ENCODE data around the gene ARIH2. TPM values are rescaled to one million over a fixed set of nuclear protein-coding genes. Genes with fewer than 3 reads are reported as not detected.

ARIH2 gene
- total and polyA plus RNA-seq, 7 donors: 59.5 to 163 (median 110) TPM

DNA sequence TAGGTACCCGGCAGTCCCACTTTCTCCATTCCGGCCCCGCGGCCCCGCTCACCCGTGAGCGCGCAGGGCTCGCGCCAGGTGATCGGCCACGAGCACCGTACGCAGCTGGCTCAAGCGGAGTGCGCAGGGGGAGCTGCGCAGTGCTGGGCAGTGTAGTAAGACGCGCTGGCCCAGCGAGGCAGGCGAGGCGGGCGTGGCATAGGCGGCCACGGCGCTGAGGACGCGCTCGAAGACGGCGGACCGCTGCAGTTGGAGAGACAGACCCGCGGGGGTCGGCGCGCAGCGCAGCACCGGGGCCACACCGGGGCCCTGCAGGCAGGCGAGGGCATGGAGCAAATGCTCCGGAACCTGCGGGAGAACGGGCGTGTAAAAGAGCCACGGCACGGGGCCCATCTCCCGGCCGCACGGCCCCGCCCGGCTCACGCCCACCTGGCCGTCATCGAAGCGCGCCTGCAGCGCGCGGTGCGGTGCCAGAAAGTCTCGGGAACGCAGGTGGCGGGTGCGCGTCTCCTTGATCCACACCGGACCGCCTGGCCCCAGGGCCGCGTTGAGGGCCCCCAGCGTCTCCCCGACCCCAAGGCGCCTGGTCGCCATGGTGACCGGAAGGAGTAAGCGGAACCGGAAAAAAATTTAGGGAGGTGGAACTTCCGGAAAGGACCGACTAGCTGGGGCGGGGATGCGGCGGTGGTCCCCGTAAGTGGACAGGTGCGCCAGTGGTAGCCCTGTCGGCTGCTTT, 99.5 kb downstream of the ARIH2 start, which contains the start of gene DALRD3:
Gene DALRD3 (minus strand): TSS at position 610 of the 736 bp plus-strand sequence. CDS start 16 bp downstream, at position 594.
- intact Hi-C loops (cut with DNase I): no loop called here
- ATAC-seq: peak in 1 of 4 donors; percentile 17
- no peaks in the 10 kb centered on the region for H3K27me3 ChIP-seq (ENCODE audit: insufficient read depth in 3 of 3, low read length in 2 of 3)

DNA sequence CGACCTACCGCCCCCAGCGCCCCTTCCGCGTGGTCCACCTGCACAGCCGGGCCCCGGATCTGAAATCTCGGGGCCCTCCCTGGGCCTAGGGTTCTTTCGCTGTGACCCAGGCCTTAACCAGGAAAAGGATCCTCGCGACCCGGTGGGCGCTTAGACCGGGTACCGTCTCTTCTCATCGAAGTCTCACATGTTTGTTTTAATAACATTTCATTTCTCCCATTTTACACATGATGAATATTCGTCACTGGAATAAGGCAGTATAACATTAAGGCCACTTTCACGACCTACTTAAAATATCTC, 100.0 kb downstream of the ARIH2 start:
- Histone ChIP-seq H3K27me3 (ENCODE audit: insufficient read depth in 3 of 3, low read length in 2 of 3) (no peaks in the 10 kb centered on the region), H3K4me3 (peak overlapping the region; percentile 81), H3K36me3 (ENCODE audit: insufficient read depth in 1 of 2, low read depth in 1 of 2) (peaks cover 2 to 44% of the 10 kb centered on the region in 2 donors), H3K27ac (peak overlapping the region; percentile 74), H3K9me3 (no peaks in the 10 kb centered on the region), H3K4me1 (peaks cover 39% of the 10 kb centered on the region)
- TF ChIP-seq, protein P1, sequence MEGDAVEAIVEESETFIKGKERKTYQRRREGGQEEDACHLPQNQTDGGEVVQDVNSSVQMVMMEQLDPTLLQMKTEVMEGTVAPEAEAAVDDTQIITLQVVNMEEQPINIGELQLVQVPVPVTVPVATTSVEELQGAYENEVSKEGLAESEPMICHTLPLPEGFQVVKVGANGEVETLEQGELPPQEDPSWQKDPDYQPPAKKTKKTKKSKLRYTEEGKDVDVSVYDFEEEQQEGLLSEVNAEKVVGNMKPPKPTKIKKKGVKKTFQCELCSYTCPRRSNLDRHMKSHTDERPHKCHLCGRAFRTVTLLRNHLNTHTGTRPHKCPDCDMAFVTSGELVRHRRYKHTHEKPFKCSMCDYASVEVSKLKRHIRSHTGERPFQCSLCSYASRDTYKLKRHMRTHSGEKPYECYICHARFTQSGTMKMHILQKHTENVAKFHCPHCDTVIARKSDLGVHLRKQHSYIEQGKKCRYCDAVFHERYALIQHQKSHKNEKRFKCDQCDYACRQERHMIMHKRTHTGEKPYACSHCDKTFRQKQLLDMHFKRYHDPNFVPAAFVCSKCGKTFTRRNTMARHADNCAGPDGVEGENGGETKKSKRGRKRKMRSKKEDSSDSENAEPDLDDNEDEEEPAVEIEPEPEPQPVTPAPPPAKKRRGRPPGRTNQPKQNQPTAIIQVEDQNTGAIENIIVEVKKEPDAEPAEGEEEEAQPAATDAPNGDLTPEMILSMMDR (IDR thresholded peaks at IDR 0.05): no peak
- 2 to 4% (median 4%) methylated on average over 18 of the region's 18 CpGs for WGBS, 3 donors
- intact Hi-C loops (cut with DNase I): no loop called here
- ATAC-seq (no peak), DNase-seq (no peak)

More for the DNA sequence above, 99.5 kb downstream of the ARIH2 start, which contains the start of gene DALRD3:
- Histone ChIP-seq H3K9me3 (no peaks in the 10 kb centered on the region), H3K36me3 (ENCODE audit: insufficient read depth in 1 of 2, low read depth in 1 of 2) (peaks cover 3 to 39% of the 10 kb centered on the region in 2 donors), H3K27ac (peak within 1 kb of the TSS; percentile 74), H3K4me3 (peak within 1 kb of the TSS; percentile 81), H3K4me1 (peaks cover 39% of the 10 kb centered on the region)
- TF ChIP-seq, protein P1 (IDR thresholded peaks at IDR 0.05): no peak
- 0 to 1% (median 1%) methylated on average over 57 to 85 of the region's 85 CpGs for WGBS, 3 donors
- peak; percentile 62 to 79 for DNase-seq

DNA sequence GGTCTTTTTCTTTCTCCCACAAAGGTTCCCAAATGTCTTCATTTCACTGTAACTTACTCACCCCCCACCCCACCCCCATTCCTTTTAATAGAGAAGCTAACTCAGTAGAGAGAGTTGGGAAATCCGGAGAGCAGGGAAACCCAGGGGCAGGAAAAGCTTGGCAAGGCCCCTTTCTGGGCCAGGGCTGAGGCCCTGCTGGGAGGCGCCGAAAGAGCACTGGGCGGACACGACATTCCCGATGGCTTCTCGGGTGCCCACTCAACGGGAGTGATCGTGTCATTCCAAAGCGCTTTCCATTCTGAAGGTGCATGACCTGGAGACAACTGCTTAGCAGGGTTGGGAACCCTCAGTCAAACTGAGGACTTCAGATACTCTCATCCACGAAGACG, 101.3 kb downstream of the ARIH2 start:
- Histone ChIP-seq H3K9me3 (no peaks in the 10 kb centered on the region), H3K27ac (peak overlapping the region; percentile 98), H3K36me3 (ENCODE audit: insufficient read depth in 1 of 2, low read depth in 1 of 2) (peaks cover 0 to 45% of the 10 kb centered on the region in 2 donors), H3K27me3 (ENCODE audit: insufficient read depth in 3 of 3, low read length in 2 of 3) (no peaks in the 10 kb centered on the region), H3K4me3 (peak overlapping the region; percentile 86), H3K4me1 (peaks cover 39% of the 10 kb centered on the region)
- TF ChIP-seq, protein P1 (IDR thresholded peaks at IDR 0.05): no peak
- ATAC-seq: no peak
- WGBS, 3 donors: 41 to 48% (median 44%) methylated on average over 12 of the region's 12 CpGs
- peak in 1 of 2 donors; percentile 52 for DNase-seq
- intact Hi-C loops (cut with DNase I): no loop called here

DNA sequence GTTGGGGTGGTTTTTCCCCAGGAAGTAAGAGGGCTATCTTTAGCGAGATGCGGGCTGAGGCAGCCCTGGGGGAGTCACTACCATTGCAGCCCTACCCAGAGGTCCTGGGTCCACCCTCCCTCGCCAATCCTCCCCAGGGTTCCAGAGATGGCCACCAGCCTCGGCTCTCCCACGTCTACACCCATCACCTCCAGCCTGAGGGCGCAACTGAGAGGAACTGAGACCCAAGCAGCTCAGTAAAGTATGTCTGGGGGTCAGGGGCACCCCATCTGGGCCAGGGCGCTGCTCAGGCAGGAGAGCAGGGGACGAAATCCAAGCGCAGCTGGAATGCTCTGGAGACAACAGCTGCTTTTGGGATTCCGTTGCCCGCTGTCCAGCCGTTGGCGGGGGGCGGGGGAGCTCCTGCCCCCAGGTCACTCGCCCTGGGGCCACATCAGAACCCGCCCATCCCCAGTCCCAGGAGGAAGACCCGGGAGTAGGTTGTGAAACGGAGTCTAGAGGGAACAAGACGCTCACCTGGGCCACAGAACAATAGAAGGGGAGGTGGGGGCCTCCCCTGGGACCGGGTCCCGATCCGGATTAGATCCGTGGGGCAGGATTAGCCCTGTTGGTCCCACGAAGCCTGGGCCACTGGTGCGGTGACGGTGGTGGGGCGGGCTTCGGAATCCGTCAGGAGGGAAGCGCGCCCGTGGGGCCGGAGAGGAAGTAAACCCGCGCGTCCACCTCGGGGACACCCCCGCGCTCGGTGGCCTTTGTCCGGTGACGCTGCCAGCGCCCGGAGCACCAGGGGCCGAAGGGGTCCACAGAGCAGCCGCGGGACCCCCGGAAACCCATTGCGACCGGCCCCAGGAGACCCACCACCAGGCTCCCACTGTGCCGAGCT, 101.9 kb downstream of the ARIH2 start:
- Histone ChIP-seq H3K27ac (peak overlapping the region; percentile 98), H3K9me3 (no peaks in the 10 kb centered on the region), H3K4me1 (peaks cover 44% of the 10 kb centered on the region), H3K4me3 (peak overlapping the region; percentile 86), H3K27me3 (ENCODE audit: insufficient read depth in 3 of 3, low read length in 2 of 3) (no peaks in the 10 kb centered on the region), H3K36me3 (ENCODE audit: insufficient read depth in 1 of 2, low read depth in 1 of 2) (peaks cover 0 to 45% of the 10 kb centered on the region in 2 donors)
- ATAC-seq (peak in 2 of 4 donors; percentile 1 to 2), DNase-seq (peak; percentile 61 to 77)
- TF ChIP-seq, protein P1 (IDR thresholded peaks at IDR 0.05): no peak
- intact Hi-C loops (cut with DNase I): no loop called here
- 2 to 4% (median 3%) methylated on average over 42 to 51 of the region's 51 CpGs for WGBS, 3 donors
